ENCODE measurements around the gene HYAL2.

Gene HYAL2

DNA sequence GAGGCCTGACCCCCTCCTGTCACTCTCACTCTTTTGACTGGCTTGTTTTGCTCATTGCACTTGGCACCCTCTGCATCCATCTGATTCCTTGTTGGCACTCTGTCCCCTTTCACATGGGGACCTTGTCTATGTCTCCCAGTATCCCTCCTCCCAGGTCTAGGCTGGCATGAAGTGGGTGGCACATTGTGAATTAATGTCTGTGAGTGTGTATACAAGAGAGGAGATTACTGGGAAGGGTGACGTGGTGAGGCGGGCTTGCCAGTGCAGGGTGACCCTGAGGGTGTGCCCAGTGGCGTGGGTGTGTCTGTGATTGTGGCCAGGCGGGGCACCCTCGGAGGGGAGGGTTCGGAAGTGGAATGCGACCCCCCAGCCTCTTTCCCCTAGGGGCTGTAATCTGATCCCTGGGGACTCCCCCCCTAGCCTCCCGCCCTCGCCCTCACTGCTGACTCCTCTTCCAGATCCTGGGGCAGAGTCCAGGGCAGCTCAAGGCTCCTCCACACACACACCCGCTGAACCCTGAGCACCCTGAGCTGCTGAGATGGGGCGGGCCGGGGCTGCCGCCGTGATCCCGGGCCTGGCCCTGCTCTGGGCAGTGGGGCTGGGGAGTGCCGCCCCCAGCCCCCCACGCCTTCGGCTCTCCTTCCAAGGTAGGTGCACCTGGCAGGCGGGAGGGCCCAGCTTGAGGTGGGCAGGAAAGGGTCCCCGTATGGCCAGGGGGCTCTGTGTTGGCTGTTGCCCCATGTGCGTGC lies 53.7 kb downstream of the HYAL2 start, which contains the start of gene SEMA3B:
SEMA3B (plus strand) TSS at position 445 of the 749 bp plus-strand sequence; CDS start at position 539, 94 bp downstream.
- FAIRE-seq, result no peak

DNA sequence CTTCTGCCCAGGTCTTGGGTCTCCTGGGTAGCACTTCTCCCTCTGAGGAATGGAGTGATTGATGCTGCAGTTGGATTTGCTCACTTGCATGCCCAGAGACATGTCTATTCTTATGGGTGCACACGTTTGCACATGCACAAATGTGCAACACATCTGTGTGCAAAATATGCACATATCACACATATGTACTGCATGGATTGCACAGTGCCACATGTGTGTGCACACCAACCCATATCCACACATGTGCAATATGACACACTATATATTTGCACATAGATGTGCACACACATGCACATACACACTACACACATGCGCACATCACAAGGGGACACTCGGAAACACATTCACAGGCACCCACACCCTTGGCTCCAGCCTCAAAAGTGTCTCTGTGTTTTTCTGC lies 54.3 kb downstream of the HYAL2 start:
- FAIRE-seq, result no peak
